Endodermal cell (in vitro differentiated cells): ENCODE data around the gene CHST11. TPM values are rescaled to one million over a fixed set of nuclear protein-coding genes. Genes with fewer than 3 reads are reported as not detected.

ENCODE experiments used
- DNase-seq: peaks from one replicate; pipeline ENCODE4 v3.0.0-alpha.2; 2017
- H3K27ac ChIP-seq: 2 replicates; pipeline ENCODE4 v1.5.1; 2013; ENCODE audit warnings: mild to moderate bottlenecking, low read depth, low read length, moderate library complexity
- H3K27me3 ChIP-seq: 2 replicates; pipeline ENCODE4 v1.6.1; 2013; ENCODE audit warnings: mild to moderate bottlenecking, low read length, moderate library complexity; ENCODE audit not compliant: insufficient read depth, control insufficient read depth, poor library complexity, severe bottlenecking
- H3K36me3 ChIP-seq: 2 replicates; pipeline ENCODE4 v1.7.0; 2013; ENCODE audit warnings: mild to moderate bottlenecking, low read length, moderate library complexity; ENCODE audit not compliant: control insufficient read depth, insufficient read depth
- H3K4me1 ChIP-seq: one replicate; pipeline ENCODE4 v1.7.0; 2013; ENCODE audit warnings: low read length; ENCODE audit not compliant: control insufficient read depth, insufficient read depth
- H3K4me3 ChIP-seq: 2 replicates; pipeline ENCODE4 v1.5.1; 2013; ENCODE audit warnings: mild to moderate bottlenecking, low read length, moderate library complexity
- H3K9ac ChIP-seq: 2 replicates; pipeline ENCODE4 v1.6.1; 2013; ENCODE audit warnings: mild to moderate bottlenecking, low read length, moderate library complexity; ENCODE audit not compliant: poor library complexity, severe bottlenecking; ENCODE audit errors: extremely low read depth
- H3K9me3 ChIP-seq: 2 replicates; pipeline ENCODE4 v1.6.1; 2013; ENCODE audit warnings: mild to moderate bottlenecking, low read length, moderate library complexity; ENCODE audit not compliant: control insufficient read depth
- H3K27ac Mint-ChIP-seq: 2 replicates; pipeline ENCODE4 v1.8.0; 2020; ENCODE audit warnings: mixed read lengths
- H3K27me3 Mint-ChIP-seq: 2 replicates; pipeline ENCODE4 v1.8.0; 2021; ENCODE audit warnings: mild to moderate bottlenecking, mixed read lengths; ENCODE audit not compliant: insufficient read depth
- H3K36me3 Mint-ChIP-seq: 2 replicates; pipeline ENCODE4 v1.8.0; 2020; ENCODE audit warnings: low read depth, mixed read lengths
- H3K4me1 Mint-ChIP-seq: 2 replicates; pipeline ENCODE4 v1.8.0; 2020; ENCODE audit warnings: mixed read lengths
- H3K4me3 Mint-ChIP-seq: 2 replicates; pipeline ENCODE4 v1.8.0; 2020; ENCODE audit warnings: mild to moderate bottlenecking, moderate library complexity, mixed read lengths
- H3K9me3 Mint-ChIP-seq: 2 replicates; pipeline ENCODE4 v1.8.0; 2020; ENCODE audit warnings: mild to moderate bottlenecking, mixed read lengths
- WGBS, 2 experiments: methylation state at CpG; one replicate each; pipeline versions ENCODE4 v1.1.5 to v1.1.7; 2013; ENCODE audit warnings: missing lambda C conversion rate in 2 of 2, mixed read lengths in 1 of 2; ENCODE audit not compliant: insufficient coverage in 1 of 2, insufficient read length in 1 of 2; 5-methylcytosine and 5-hydroxymethylcytosine counted together
- total RNA-seq, 2 donors: library from RNA; stranded (reverse); fragmentation: NEBNext Ultra II Directional in 1 of 2; extraction: Animal tissue kit (Norgen Biotek cat#: 25700) in 1 of 2; gene quantifications; 2 replicates in 1 of 2; 3 replicates in 1 of 2; pipeline ENCODE4 v1.2.1, GENCODE V29; 2021
- TF ChIP-seq, protein P1 (sequence below): fragments of 200-600 bp; sonication (generic); conservative IDR thresholded peaks from 2 replicates; pipeline ENCODE4 v1.5.0; 2021; ENCODE audit warnings: antibody characterized with exemption, mild to moderate bottlenecking

The CHST11 gene
- total RNA-seq, 2 donors from 2014 or later: 30.7 to 36.2 TPM

- no peaks in the 10 kb centered on the region for H3K27me3 Mint-ChIP-seq
- H3K27ac Mint-ChIP-seq: no peak overlapping the region
- no peaks in the 10 kb centered on the region for H3K36me3 Mint-ChIP-seq
- H3K4me3 Mint-ChIP-seq: no peak overlapping the region
- 94 to 100% methylated on average over 4 to 5 of the region's 5 CpGs for WGBS, 2 experiments
- no peaks in the 10 kb centered on the region for H3K27me3 ChIP-seq
- H3K9ac ChIP-seq: no peak overlapping the region
- H3K9me3 Mint-ChIP-seq: no peaks in the 10 kb centered on the region
- H3K36me3 ChIP-seq: no peaks in the 10 kb centered on the region
- TF ChIP-seq, protein P1, sequence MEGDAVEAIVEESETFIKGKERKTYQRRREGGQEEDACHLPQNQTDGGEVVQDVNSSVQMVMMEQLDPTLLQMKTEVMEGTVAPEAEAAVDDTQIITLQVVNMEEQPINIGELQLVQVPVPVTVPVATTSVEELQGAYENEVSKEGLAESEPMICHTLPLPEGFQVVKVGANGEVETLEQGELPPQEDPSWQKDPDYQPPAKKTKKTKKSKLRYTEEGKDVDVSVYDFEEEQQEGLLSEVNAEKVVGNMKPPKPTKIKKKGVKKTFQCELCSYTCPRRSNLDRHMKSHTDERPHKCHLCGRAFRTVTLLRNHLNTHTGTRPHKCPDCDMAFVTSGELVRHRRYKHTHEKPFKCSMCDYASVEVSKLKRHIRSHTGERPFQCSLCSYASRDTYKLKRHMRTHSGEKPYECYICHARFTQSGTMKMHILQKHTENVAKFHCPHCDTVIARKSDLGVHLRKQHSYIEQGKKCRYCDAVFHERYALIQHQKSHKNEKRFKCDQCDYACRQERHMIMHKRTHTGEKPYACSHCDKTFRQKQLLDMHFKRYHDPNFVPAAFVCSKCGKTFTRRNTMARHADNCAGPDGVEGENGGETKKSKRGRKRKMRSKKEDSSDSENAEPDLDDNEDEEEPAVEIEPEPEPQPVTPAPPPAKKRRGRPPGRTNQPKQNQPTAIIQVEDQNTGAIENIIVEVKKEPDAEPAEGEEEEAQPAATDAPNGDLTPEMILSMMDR: no peak
- DNase-seq: peak; percentile 10
- H3K27ac ChIP-seq: no peak overlapping the region
- peaks cover 10% of the 10 kb centered on the region for H3K4me1 ChIP-seq
- H3K9me3 ChIP-seq: no peaks in the 10 kb centered on the region
- no peak overlapping the region for H3K4me3 ChIP-seq
- peaks cover 41% of the 10 kb centered on the region for H3K4me1 Mint-ChIP-seq
Observed at GRCh38 chr12:104750061-104750460, 293.3 kb downstream of the CHST11 start.

GRCh38 chr12:104751120-104751519 is 294.4 kb downstream of the CHST11 start:
- H3K27me3 ChIP-seq: no peaks in the 10 kb centered on the region
- TF ChIP-seq, protein P1: no peak
- peak overlapping the region; percentile 47 for H3K27ac ChIP-seq
- no peaks in the 10 kb centered on the region for H3K36me3 ChIP-seq
- H3K27me3 Mint-ChIP-seq: no peaks in the 10 kb centered on the region
- H3K9me3 Mint-ChIP-seq: no peaks in the 10 kb centered on the region
- no peaks in the 10 kb centered on the region for H3K9me3 ChIP-seq
- no peak overlapping the region for H3K4me3 ChIP-seq
- peaks cover 2% of the 10 kb centered on the region for H3K36me3 Mint-ChIP-seq
- 57 to 100% methylated on average over 1 of the region's 1 CpG for WGBS, 2 experiments
- H3K4me1 ChIP-seq: peaks cover 8% of the 10 kb centered on the region
- no peak overlapping the region for H3K27ac Mint-ChIP-seq
- H3K4me3 Mint-ChIP-seq: no peak overlapping the region
- H3K9ac ChIP-seq: no peak overlapping the region
- peaks cover 30% of the 10 kb centered on the region for H3K4me1 Mint-ChIP-seq
- peak; percentile 25 for DNase-seq

GRCh38 chr12:104751594-104751993 is 294.8 kb downstream of the CHST11 start:
- TF ChIP-seq, protein P1: no peak
- no peaks in the 10 kb centered on the region for H3K9me3 Mint-ChIP-seq
- no peaks in the 10 kb centered on the region for H3K36me3 ChIP-seq
- no peak overlapping the region for H3K9ac ChIP-seq
- peak overlapping the region; percentile 47 for H3K27ac ChIP-seq
- no peak overlapping the region for H3K4me3 ChIP-seq
- WGBS, 2 experiments: 82% methylated on average over 3 of the region's 3 CpGs; no CpG with 5 or more reads in 1 of the 2 experiments
- H3K27me3 Mint-ChIP-seq: no peaks in the 10 kb centered on the region
- H3K9me3 ChIP-seq: no peaks in the 10 kb centered on the region
- H3K27me3 ChIP-seq: no peaks in the 10 kb centered on the region
- no peak overlapping the region for H3K4me3 Mint-ChIP-seq
- peaks cover 25% of the 10 kb centered on the region for H3K4me1 Mint-ChIP-seq
- H3K36me3 Mint-ChIP-seq: peaks cover 6% of the 10 kb centered on the region
- H3K27ac Mint-ChIP-seq: no peak overlapping the region
- DNase-seq: peak; percentile 4
- H3K4me1 ChIP-seq: peaks cover 8% of the 10 kb centered on the region
